NT2/D1 (cell line): ENCODE results near the gene WDR45B.

Experiments
- YY1 ChIP-seq: IDR thresholded peaks from 2 replicates; pipeline ENCODE4 v1.6.1; 2011; ENCODE audit not compliant: insufficient read length, insufficient read depth
- ZNF274 ChIP-seq: IDR thresholded peaks from 2 replicates; pipeline ENCODE4 v1.6.1; 2011; ENCODE audit warnings: mild to moderate bottlenecking, low read depth, low read length

DNA sequence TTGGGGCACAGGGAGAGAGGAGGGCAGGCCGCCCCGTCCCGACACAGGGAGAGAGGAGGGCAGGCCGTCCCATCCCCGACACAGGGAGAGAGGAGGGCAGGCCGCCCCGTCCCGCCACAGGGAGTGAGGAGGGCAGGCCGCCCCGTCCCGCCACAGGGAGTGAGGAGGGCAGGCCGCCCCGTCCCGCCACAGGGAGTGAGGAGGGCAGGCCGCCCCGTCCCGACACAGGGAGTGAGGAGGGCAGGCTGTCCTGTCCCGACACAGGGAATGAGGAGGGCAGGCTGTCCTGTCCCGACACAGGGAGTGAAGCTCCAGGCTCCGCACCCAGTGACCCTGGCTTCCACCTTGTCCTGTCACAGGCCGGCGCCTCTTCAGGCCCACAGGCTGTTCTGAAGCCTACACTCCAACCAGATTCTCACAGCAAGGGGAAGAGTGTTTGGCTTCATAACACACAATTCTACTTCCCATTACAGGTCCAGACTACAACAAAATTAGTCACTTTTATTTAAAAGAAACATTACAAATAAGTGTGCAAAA, 34.1 kb downstream of the WDR45B start:
- TF ChIP-seq YY1, result no peak
- no peak for TF ChIP-seq ZNF274
